Measurements from ENCODE around the gene TULP4.

DNA sequence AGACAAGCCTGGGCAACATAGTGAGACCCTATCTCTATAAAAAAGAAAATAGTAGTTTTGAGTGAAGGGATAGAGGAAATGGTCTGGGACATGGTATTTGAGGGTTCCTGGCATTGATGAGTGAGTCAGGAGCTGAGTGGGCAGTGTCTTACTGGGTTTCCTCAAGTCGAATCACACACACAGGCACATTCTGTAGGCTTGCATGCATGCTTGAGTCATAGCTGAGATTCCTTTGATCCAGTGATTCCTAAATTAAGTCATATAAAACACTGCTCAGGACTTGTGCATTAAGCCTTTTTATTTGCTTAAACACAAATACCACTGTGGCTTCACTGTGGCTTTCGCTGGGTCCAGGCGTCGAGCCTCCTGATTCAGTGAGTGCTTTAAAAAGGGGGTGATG is 175.8 kb downstream of the TULP4 start:
- TF ChIP-seq POLR2AphosphoS5 (IDR thresholded peaks at IDR 0.05; ENCODE audit: borderline replicate concordance, low read depth, low read length) (no peak), EZH2 (IDR thresholded peaks at IDR 0.05) (no peak), FOXP2 (optimal IDR thresholded peaks at IDR 0.05; ENCODE audit: control extremely low read depth, extremely low read length, insufficient read depth) (no peak)

All from SK-N-MC (cell line).